K562 (cell line): ENCODE measurements around the gene COMMD1. TPM values are rescaled to one million over a fixed set of nuclear protein-coding genes. Genes with fewer than 3 reads are reported as not detected.
A peak's percentile ranks its signal among the peaks of the same experiment; 100 is the strongest.

Experiments
- ATAC-seq: fragments of 200-7000 bp; cut with Tn5 transposase; 3 replicates; pipeline ENCODE4 v1.9.1; 2020; ENCODE audit warnings: moderate library complexity
- BruUV-seq: library from RNA; stranded (reverse); fragments of 400-500 nt; replicated peaks from 2 replicates; lab custom pipeline; 2021; lab: Mats Ljungman, UMichigan
- CTCF ChIA-PET: fragments of 300-600 bp; formaldehyde crosslinking; extraction: SDS; loops from one replicate; lab custom pipeline; 2021; ENCODE audit warnings: low intra/inter-chr PET ratio; lab: Yijun Ruan, JAX
- POLR2A ChIA-PET: fragments of 300-600, 350-650 bp; sonication (Branson Sonifier 250); formaldehyde crosslinking; extraction: SDS; loops from one replicate; lab custom pipeline; 2021; ENCODE audit warnings: antibody characterized with exemption, inconsistent platforms; lab: Yijun Ruan, JAX
- DNase-seq, 4 experiments: peaks; one replicate each; pipeline versions ENCODE4 v3.0.0 to v3.0.0-alpha.2; 2011 to 2018; ENCODE audit warnings: low spot score in 3 of 4, mixed read lengths in 3 of 4; ENCODE audit errors: extremely low read depth in 1 of 4
- FAIRE-seq: peaks from 2 replicates; lab custom pipeline; 2011; peaks lifted over from hg19 to GRCh38; lab: Jason Lieb, UNC
- H2AFZ ChIP-seq: 2 replicates; pipeline ENCODE4 v1.6.0; 2011; ENCODE audit warnings: low read depth, low read length, control low read depth, inconsistent platforms
- H3K27ac ChIP-seq: fragments of 200-600 bp; 3 replicates; pipeline ENCODE4 v1.8.0; 2011; ENCODE audit warnings: low read depth, mild to moderate bottlenecking, control low read depth, inconsistent platforms, low read length, moderate library complexity, mixed read lengths; ENCODE audit errors: extremely low read depth
- H3K27me3 ChIP-seq, 2 experiments: fragments of 300-600 bp in 1 of 2; 2 replicates in 1 of 2; 3 replicates in 1 of 2; pipeline versions ENCODE4 v1.6.0 to v1.8.0; 2011; ENCODE audit warnings: inconsistent platforms in 2 of 2, low read length in 2 of 2, mild to moderate bottlenecking in 1 of 2, mixed read lengths in 1 of 2, moderate library complexity in 1 of 2; ENCODE audit not compliant: control insufficient read depth in 2 of 2, insufficient read depth in 2 of 2
- H3K36me3 ChIP-seq: fragments of 300-600 bp; 3 replicates; pipeline ENCODE4 v1.8.0; 2011; ENCODE audit warnings: mild to moderate bottlenecking, low read length, inconsistent platforms; ENCODE audit not compliant: control insufficient read depth, insufficient read depth
- H3K4me1 ChIP-seq, 2 experiments: fragments of 200-600 bp in 1 of 2; replicated peaks in 1 of 2; 2 replicates in 1 of 2; 3 replicates in 1 of 2; pipeline versions ENCODE4 v1.5.1 to v1.8.0; 2011; ENCODE audit warnings: inconsistent platforms in 2 of 2, low read length in 2 of 2, mild to moderate bottlenecking in 1 of 2, mixed read lengths in 1 of 2, moderate library complexity in 1 of 2; ENCODE audit not compliant: control insufficient read depth in 2 of 2, insufficient read depth in 2 of 2
- H3K4me2 ChIP-seq: 2 replicates; pipeline ENCODE4 v1.6.1; 2011; ENCODE audit warnings: low read length, control low read depth, inconsistent platforms, mixed read lengths; ENCODE audit not compliant: insufficient read depth
- H3K4me3 ChIP-seq: fragments of 200-600 bp; sonication (generic), shearing (Covaris generic); 2 replicates; pipeline ENCODE4 v1.5.1; 2016; ENCODE audit warnings: control low read depth, inconsistent platforms
- H3K79me2 ChIP-seq: fragments of 200-600 bp; 3 replicates; pipeline ENCODE4 v1.8.0; 2011; ENCODE audit warnings: low read length, inconsistent platforms; ENCODE audit not compliant: control insufficient read depth, insufficient read depth
- H3K9ac ChIP-seq, 2 experiments: 2 replicates each; pipeline versions ENCODE4 v1.6.0 to v1.6.1; 2011; ENCODE audit warnings: low read depth in 2 of 2, low read length in 2 of 2, control low read depth in 1 of 2, inconsistent platforms in 1 of 2, mild to moderate bottlenecking in 1 of 2, mixed read lengths in 1 of 2; ENCODE audit not compliant: insufficient read depth in 1 of 2
- H3K9me1 ChIP-seq: one replicate; pipeline ENCODE4 v1.6.0; 2011; ENCODE audit warnings: inconsistent platforms, mild to moderate bottlenecking, low read length, moderate library complexity; ENCODE audit not compliant: control insufficient read depth, insufficient read depth
- H3K9me3 ChIP-seq: replicated peaks from 2 replicates; pipeline ENCODE4 v1.5.1; 2011; ENCODE audit warnings: low read depth, low read length, inconsistent platforms; ENCODE audit not compliant: control insufficient read depth, insufficient read depth
- H4K20me1 ChIP-seq: replicated peaks from 2 replicates; pipeline ENCODE4 v1.6.1; 2011; ENCODE audit warnings: low read length, inconsistent platforms, mixed read lengths; ENCODE audit not compliant: control insufficient read depth, insufficient read depth
- BDP1 ChIP-seq: IDR thresholded peaks from 3 replicates; pipeline ENCODE4 v1.6.1; 2011; ENCODE audit not compliant: insufficient read length, insufficient read depth
- E2F4 ChIP-seq: sonication (generic); formaldehyde crosslinking; IDR thresholded peaks from 2 replicates; pipeline ENCODE4 v1.8.0; 2022; ENCODE audit warnings: mild to moderate bottlenecking, low read depth, missing genetic modification reagents
- FOXK2 ChIP-seq, 2 experiments: fragments of 450-650 bp; IDR thresholded peaks in 1 of 2; conservative IDR thresholded peaks in 1 of 2; 2 replicates each; pipeline ENCODE4 v1.6.1; 2016; ENCODE audit warnings: low read depth in 2 of 2, mild to moderate bottlenecking in 1 of 2
- GABPB1 ChIP-seq: sonication (generic); formaldehyde crosslinking; IDR thresholded peaks from 2 replicates; pipeline ENCODE4 v1.8.0; 2022; ENCODE audit warnings: mild to moderate bottlenecking, missing genetic modification reagents
- JUNB ChIP-seq: fragments of 450-650 bp; formaldehyde crosslinking; conservative IDR thresholded peaks from 2 replicates; pipeline ENCODE4 v1.4.0; 2020; ENCODE audit warnings: mild to moderate bottlenecking
- POLR2B ChIP-seq: fragments of 450-650 bp; IDR thresholded peaks from 2 replicates; pipeline ENCODE4 v1.6.1; 2018; ENCODE audit warnings: low read depth; ENCODE audit not compliant: partially characterized antibody
- PTRF ChIP-seq: fragments of 450-650 bp; IDR thresholded peaks from 2 replicates; pipeline ENCODE4 v1.6.1; 2016; ENCODE audit warnings: mild to moderate bottlenecking, missing genetic modification characterization, missing compliant biosample characterization
- RFX5 ChIP-seq: IDR thresholded peaks from 2 replicates; pipeline ENCODE4 v1.6.1; 2011; ENCODE audit warnings: low read depth, mild to moderate bottlenecking, improper control_type of control experiment, low read length
- SLC30A9 ChIP-seq: fragments of 250-450 bp; sonication (Bioruptor Pico); IDR thresholded peaks from 2 replicates; pipeline ENCODE4 v1.8.0; 2022; ENCODE audit warnings: mild to moderate bottlenecking, moderate library complexity
- TCF15 ChIP-seq: fragments of 250-450 bp; sonication (Bioruptor Pico); IDR thresholded peaks from 2 replicates; pipeline ENCODE4 v1.8.0; 2022; ENCODE audit warnings: moderate library complexity, mild to moderate bottlenecking, inconsistent platforms
- TRIM28 ChIP-seq: fragments of 450-650 bp; IDR thresholded peaks from 2 replicates; pipeline ENCODE4 v1.6.1; 2017
- ZBED1 ChIP-seq: IDR thresholded peaks from 2 replicates; pipeline ENCODE4 v1.6.1; 2014
- ZNF232 ChIP-seq: sonication (generic); formaldehyde crosslinking; IDR thresholded peaks from 2 replicates; pipeline ENCODE4 v1.8.0; 2022; ENCODE audit warnings: mild to moderate bottlenecking, missing genetic modification reagents
- ZNF311 ChIP-seq: fragments of 250-450 bp; sonication (Bioruptor Pico); IDR thresholded peaks from 2 replicates; pipeline ENCODE4 v1.4.0; 2020; ENCODE audit warnings: mild to moderate bottlenecking, moderate library complexity
- ZNF79 ChIP-seq: fragments of 250-450 bp; sonication (Bioruptor Pico); IDR thresholded peaks from 2 replicates; pipeline ENCODE4 v1.4.0; 2020; ENCODE audit warnings: low read depth, mild to moderate bottlenecking, moderate library complexity
- WGBS: fragments of 100-300 bp; shearing (Covaris generic); methylation state at CpG from one replicate; pipeline ENCODE4 v1.1.6; 2016; ENCODE audit warnings: low coverage, mixed read lengths; ENCODE audit not compliant: insufficient coverage; ENCODE audit errors: missing lambda C conversion rate; 5-methylcytosine and 5-hydroxymethylcytosine counted together
- in situ Hi-C: fragments of 300-500 bp; cut with MboI; formaldehyde crosslinking; loops from 4 replicates; pipeline ENCODE4 v1.15.0; 2018; ENCODE audit warnings: inconsistent platforms, mixed read lengths
- intact Hi-C: fragments of 100-400 bp; cut with micrococcal nuclease; formaldehyde crosslinking; loops from 2 replicates; pipeline ENCODE4 v1.14.2; 2022
- polyA plus RNA-seq, 8 experiments: library from polyadenylated mRNA; depleted of rRNA in 4 of 8; stranded (reverse) in 5 of 8; unstranded in 3 of 8; fragments of >200 nt; fragmentation: Nextera tagmentation in 2 of 8; fragmentation: Illumina TruSeq in 1 of 8; extraction: Ambion mirVana in 2 of 8; extraction: Trizol in 1 of 8; gene quantifications; 2 replicates each; pipeline versions ENCODE4 v1.2.1 to v1.2.3, GENCODE V29; 2011 to 2014; ENCODE audit warnings: inconsistent platforms in 1 of 8, missing spikeins in 1 of 8
- total RNA-seq, 7 experiments: library from RNA; depleted of rRNA in 6 of 7; stranded (reverse); fragments of >200 nt in 6 of 7; fragmentation: Illumina TruSeq in 2 of 7; extraction: Trizol in 2 of 7; gene quantifications; 2 replicates each; pipeline versions ENCODE4 v1.2.1 to v1.2.3, GENCODE V29; 2011 to 2021; ENCODE audit warnings: low replicate concordance in 1 of 7

The COMMD1 gene
- total and polyA plus RNA-seq, 9 of the 15 experiments (the other 6 are each of a cell fraction or from before 2014, with no cell fraction given) = 14.4 to 77.0 (median 21.4) TPM

- peaks cover 0 to 3% of the 10 kb centered on the region in 2 experiments; a peak in 2 of 5 replicates for H3K4me1 ChIP-seq
- no peak for DNase-seq
- no peaks in the 10 kb centered on the region for H3K9me1 ChIP-seq
- no peaks in the 10 kb centered on the region for H4K20me1 ChIP-seq
- no peak overlapping the region for H3K4me2 ChIP-seq
- no TSS peak for BruUV-seq
- no peaks in the 10 kb centered on the region for H3K79me2 ChIP-seq
- intact Hi-C loops = no loop called here
- no peak for FAIRE-seq
- no peaks in the 10 kb centered on the region for H3K27me3 ChIP-seq
- no peak overlapping the region for H3K27ac ChIP-seq
- POLR2A ChIA-PET = no interaction called here
- no peak overlapping the region for H2AFZ ChIP-seq
- H3K4me3 ChIP-seq = no peak overlapping the region
- CTCF ChIA-PET = no interaction called here
- in situ Hi-C loops = no loop called here
- no peak overlapping the region for H3K9ac ChIP-seq
- H3K36me3 ChIP-seq = no peaks in the 10 kb centered on the region
- 63% methylated on average over 2 of the region's 2 CpGs for WGBS
- no peak for TF ChIP-seq RFX5
- no peaks in the 10 kb centered on the region for H3K9me3 ChIP-seq
- ATAC-seq = no peak
Observed at GRCh38 chr2:62112179-62112578, 206.7 kb downstream of the COMMD1 start.

- DNase-seq = no peak
- BruUV-seq = no TSS peak
- H3K4me3 ChIP-seq = no peak overlapping the region
- FAIRE-seq = no peak
- no peaks in the 10 kb centered on the region for H3K9me3 ChIP-seq
- no peak overlapping the region for H3K27ac ChIP-seq
- POLR2A ChIA-PET = interaction anchor here (1.1 kb wide), 1 partner anchor 15 kb away, joined by 4 read pairs; no protein-coding TSS in a partner anchor
- no peaks in the 10 kb centered on the region; a peak in 2 of 5 replicates for H3K4me1 ChIP-seq
- H3K27me3 ChIP-seq = no peaks in the 10 kb centered on the region
- no peaks in the 10 kb centered on the region for H3K9me1 ChIP-seq
- H3K4me2 ChIP-seq = no peak overlapping the region
- H4K20me1 ChIP-seq = no peaks in the 10 kb centered on the region
- H3K9ac ChIP-seq = peak overlapping the region in 1 of 2 experiments; percentile 67; a peak in 1 of 4 replicates
- H3K36me3 ChIP-seq = no peaks in the 10 kb centered on the region
- intact Hi-C loops (no loop called here), in situ Hi-C loops (no loop called here)
- CTCF ChIA-PET = no interaction called here
- WGBS = 60% methylated on average over 5 of the region's 5 CpGs
- H3K79me2 ChIP-seq = no peaks in the 10 kb centered on the region
- ATAC-seq = no peak; the same call in 2 of the 3 replicates
- H2AFZ ChIP-seq = peak overlapping the region; percentile 17; the same call in 1 of the 2 replicates
- no peak for TF ChIP-seq SLC30A9
- no peak for TF ChIP-seq PTRF (tag)
- no peak for TF ChIP-seq BDP1
- no peak for TF ChIP-seq ZNF311 (CRISPR knock-in tag)
- no peak for TF ChIP-seq E2F4 (CRISPR knock-in tag)
- TF ChIP-seq ZNF232 (CRISPR knock-in tag) = no peak
- TF ChIP-seq POLR2B = no peak
- TF ChIP-seq ZNF79 = no peak
- no peak for TF ChIP-seq ZBED1
- TF ChIP-seq GABPB1 (CRISPR knock-in tag) = no peak
- no peak for TF ChIP-seq FOXK2 (conservative IDR thresholded peaks at IDR 0.05 in 1 of 2, IDR thresholded peaks at IDR 0.05 in 1 of 2; ENCODE audit: low read depth in 2 of 2)
- TF ChIP-seq JUNB = no peak
- no peak for TF ChIP-seq TCF15 (CRISPR knock-in tag)
- no peak for TF ChIP-seq TRIM28
Observed at GRCh38 chr2:62114564-62114963, 209.1 kb downstream of the COMMD1 start.
